Raji (cell line): ENCODE results near the gene TTC9C.
A peak's percentile ranks its signal among the peaks of the same experiment; 100 is the strongest.

Source experiments
- POLR2A ChIP-seq: IDR thresholded peaks from 2 replicates; pipeline ENCODE4 v1.6.1; 2011; ENCODE audit warnings: low read depth, low read length, control low read depth; ENCODE audit not compliant: insufficient read depth

Gene TTC9C

DNA sequence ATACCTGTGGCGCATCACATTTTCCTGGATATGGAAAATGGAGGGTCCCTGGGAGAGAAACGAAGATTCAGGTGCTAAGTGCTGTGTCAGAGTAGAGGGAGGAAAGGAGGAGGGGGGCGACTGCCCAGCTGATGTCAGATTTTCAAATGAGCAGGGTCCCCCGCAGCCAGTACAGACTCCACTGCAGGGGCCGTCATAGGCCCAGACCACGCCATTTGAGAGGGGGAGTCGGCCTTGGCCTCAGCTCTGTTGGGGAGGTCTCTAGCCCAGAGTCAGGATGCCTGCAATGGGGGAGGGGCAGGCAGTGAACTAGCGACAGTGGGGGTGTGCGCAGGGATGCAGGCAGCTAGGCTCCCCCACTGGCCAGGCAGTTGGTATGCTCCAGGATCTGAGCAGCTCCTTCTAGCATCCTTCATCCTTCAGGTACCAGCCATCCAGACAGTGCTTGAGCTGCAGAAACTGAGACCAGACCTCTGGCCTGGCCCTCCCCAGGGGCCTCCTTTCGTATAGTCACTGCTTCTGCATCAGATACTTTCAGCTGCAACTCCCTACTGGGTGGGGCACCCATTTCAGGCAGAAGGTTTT is 20.9 kb upstream of the TTC9C start, which contains the start of the genes BSCL2 and GNG3:
BSCL2 (minus strand) TSS at position 148 of the 585 bp plus-strand sequence. CDS start 229 bp downstream, outside the sequence.
GNG3 (plus strand) TSS at position 400 of the 585 bp plus-strand sequence. CDS start 620 bp downstream, outside the sequence.
- no peak for TF ChIP-seq POLR2A

DNA sequence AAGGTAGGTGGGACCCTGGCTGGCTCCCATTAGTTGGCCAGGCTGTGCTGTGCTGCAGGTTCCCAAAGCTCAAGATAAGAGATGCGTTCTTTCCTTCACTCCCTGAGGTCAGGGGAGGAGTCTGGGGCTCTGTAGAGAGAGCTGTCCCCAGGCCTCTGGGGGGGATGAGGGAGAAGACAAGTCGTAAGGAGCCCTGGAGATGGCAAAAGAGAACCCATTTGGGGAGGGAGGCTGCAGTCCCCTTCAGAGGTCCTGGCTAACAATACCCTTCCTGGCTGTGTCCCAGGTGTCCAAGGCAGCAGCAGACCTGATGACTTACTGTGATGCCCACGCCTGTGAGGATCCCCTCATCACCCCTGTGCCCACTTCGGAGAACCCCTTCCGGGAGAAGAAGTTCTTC is 19.9 kb upstream of the TTC9C start:
- TF ChIP-seq POLR2A: no peak

DNA sequence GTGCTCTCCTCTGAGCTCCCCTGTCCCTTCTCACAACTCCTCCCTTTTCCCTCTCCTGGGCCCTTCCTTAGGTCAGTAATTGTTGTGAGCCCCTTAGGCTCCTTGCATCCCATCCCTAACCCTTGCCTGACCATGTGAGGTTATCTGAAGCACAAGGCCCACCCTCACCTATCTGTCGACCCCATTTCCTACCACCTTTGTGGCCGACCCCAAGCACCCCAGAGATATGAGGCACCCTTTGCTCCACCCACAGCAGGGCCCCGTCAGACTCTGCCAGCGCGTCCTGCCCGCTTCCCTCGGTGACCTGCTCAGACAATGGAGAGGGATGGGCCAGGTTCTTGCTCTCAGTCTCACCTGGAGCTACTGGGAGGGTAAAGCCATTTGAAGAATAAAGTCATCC is 19.5 kb upstream of the TTC9C start:
- no peak for TF ChIP-seq POLR2A

DNA sequence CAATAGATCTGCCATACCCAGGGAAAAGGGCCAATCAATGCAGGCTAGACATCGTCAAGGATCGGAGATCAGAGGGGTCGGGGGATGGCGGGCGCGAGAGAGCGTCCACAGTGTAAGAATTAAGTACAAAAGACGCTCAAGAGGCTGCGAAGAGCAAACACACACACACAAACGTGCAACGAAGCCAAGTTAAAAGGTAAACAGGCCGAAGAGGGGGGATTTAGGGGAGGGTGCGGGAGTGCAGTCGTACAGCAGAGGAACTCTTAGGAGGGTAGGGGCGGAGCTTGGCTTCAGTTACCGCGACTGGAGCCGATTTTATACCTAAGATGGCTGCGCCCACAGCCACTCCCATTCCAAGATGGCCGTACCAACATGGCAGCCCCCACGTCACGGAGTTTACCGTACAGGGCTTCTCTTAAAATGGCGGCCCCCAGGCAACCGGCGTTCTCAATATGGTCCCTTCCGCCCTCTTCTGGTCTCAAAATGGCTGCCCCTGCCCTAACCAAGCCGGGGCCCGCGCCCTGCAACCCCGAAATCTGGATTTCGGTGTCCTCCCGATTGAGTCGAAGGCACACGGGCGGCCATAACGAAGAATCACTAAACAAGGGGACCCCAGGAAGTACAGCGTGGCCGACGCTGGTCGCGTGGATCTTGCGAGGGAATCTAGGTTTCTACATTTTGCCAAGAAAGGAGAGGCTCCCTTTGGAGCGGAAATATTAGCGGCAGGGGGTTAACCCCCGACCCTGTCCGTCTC is 18.9 kb upstream of the TTC9C start:
- TF ChIP-seq POLR2A: peak; percentile 87

DNA sequence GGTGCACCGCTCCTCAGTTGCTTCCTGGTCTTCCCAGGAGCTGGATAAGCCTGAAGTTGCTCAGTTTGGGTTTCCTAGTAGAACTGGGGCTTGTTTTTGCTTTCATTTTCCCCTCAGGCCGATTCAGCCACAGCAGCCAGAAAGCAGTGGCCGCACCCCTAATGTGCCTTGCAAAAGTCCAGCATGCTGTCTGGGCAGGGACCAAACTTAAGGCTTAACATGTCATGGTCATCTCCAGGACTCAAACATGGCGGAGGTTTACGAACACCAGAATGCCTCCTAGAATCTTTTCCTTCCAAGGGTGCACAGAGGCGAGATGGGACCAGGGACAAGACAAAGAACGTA is 18.3 kb upstream of the TTC9C start:
- TF ChIP-seq POLR2A: no peak

DNA sequence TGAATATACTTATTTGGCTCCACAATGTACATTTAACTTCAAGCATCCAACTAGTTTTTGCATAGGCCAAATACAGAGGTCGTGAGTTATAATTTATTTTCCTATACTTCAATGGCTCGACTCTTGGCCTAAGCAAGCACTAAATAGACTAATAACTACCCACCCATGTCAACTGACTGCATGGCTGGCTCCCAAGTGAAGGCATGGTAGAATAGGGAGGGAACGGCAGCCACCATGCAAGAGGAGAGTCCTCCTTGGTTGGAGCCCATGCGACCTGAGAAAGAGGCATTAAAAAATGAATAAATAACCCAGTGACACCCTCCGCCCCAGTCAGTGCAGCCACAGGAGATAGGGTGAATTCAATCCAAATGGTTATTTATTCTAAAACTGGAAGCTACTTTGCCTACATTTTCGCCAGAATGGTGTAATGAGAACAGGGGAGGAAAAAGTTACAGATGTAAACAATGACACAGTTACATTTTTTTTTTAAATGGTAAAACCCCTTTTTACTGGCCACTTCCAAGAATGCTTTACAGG is 15.9 kb upstream of the TTC9C start:
- no peak for TF ChIP-seq POLR2A

DNA sequence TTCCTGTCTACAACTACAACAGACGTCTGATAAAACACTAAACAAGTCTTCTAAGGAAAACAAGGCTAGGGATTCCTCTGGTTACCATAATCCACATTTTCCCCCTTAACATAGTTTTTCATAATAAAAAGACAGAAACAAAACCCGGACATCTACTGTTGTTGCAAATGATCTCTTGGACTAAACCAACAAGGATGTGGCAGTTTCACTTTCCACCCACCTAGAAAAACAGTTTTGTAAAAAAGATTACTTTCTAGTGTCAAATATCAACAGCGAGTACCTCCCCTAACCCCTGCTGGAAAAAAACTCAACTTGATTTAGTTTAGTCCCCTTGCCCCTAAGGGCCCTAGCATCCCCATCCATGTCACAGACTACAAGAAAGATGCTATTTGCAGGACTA is 15.4 kb upstream of the TTC9C start:
- TF ChIP-seq POLR2A: no peak

DNA sequence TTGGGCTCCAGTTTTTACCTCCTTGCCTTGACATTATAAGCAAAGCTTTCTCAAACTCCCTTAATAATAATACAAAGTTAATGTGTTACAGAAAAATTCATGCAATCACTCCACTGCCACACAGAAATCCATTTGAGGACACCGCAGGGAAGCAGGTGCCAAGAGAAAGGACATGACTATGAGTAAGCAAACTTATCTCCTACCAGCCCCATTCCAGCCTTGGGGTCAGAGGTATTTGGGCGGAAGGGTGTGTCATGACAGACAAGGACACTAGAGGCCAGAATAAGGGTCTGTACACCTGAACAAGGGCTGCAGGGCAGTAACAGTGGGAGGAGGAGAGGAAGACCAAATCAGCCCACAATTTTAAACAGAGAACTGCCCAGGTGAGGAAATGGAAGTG is 14.9 kb upstream of the TTC9C start:
- no peak for TF ChIP-seq POLR2A

DNA sequence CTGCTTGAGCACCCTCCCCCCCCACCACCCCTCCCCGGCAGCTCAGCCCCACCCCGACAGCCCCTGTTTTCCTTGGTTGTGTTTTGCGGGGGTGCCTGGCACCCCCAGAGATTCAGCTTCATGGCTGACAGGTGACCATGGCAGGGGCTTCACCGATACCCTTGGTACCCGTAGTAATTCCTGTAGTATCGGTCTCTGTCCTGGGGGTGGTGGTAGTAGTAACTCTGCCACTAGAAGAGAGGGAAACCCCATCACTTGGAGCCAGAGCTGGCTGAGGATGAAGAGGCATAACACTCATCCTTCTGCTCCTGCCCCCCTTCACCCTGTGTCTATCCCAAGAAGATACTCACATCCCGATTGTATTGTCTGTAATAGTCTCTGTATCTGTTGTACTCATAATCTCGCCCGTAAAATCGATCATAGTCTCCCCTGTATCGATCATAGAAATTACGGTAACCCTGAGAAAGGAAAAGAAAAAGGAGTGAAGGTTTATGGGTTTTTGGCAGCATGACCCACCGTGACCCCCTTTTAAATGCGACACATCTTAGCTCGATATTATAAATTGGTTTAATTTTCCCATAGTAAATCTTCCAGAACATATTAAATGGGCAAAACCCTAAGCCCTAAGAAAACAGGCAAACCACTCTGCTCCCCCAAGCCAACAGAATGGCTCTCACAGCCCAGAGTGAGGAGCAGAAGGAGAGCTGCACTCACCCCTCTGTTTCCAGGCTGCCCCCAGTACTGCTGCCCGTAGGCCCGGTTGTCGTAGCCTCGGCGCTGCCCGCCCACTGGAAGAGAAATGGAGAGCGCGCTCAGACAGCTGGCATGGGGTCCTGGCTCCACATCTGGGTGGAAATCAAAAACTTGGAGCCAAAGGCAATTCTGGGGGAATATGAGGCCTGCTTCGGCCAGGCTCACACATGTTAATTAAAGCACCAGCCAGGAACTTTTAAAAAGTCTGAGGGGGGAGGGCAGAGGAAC is 12.8 kb upstream of the TTC9C start:
- TF ChIP-seq POLR2A: no peak

DNA sequence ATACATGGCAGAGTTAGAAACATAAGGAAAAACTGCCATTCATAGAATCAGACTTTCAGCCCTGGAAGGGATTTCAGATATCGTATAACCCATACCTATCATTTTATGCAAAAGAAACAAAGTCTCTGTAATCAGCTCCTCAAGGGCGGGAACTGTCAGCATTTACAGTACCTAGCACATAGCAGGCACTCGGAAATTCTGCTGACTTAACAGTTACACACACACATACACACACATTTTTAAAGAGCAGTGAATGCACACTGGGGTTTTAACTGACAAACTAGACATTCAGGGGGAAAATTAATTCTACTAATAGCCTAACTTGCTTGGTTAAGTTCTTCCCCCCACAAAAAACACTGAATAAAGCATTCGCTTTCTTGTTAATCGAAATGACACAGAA is 12.1 kb upstream of the TTC9C start:
- TF ChIP-seq POLR2A: no peak

DNA sequence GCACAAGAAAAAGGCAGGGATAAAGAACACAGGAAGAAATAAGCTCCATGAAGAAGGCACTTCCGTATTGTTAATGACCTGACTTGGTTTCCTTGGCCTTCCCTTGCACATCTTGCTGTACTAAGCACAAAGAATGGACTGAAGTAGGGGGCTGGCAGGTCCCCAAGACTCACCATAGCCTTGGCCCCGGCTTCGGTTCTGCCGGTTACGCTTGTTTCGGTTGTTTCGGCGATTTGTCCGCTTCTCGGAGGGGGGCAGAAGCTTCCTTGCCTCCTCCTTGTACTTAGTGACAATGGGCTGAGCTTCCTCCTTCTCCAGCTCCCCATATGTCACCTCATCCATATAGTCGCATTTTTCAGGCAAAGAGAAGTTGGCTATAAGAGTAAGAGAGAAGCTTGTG is 11.5 kb upstream of the TTC9C start:
- TF ChIP-seq POLR2A: no peak

DNA sequence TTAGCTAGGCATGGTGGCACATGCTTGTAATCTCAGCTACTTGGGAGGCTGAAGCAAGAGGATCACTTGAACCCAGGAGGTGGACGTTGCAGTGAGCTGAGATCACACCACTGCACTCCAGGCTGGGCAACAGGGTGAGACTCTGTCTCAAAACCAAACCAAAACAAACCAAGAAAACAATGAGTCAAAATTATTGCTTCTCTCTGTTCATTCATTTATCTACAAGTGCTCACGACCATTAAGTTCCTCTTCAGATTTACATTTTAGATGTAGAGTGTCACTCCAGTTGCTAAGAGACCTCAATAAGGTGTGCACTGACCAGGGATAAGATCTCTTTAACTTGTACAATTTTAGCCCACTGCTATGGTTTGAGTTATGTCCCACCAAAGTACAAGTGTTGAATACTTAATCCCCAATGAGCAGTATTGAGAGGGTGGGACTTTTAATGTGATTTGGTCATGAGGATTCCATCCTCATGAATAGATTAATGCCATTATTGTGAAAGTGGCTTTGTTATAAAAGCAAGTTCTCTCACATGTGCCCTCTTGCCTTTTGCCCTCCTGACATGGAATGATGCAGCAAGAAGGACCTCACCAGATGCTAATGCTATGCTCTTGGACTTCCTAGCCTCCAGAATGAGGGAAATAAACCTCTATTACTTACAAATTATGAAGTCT is 8.8 kb upstream of the TTC9C start:
- TF ChIP-seq POLR2A: no peak

DNA sequence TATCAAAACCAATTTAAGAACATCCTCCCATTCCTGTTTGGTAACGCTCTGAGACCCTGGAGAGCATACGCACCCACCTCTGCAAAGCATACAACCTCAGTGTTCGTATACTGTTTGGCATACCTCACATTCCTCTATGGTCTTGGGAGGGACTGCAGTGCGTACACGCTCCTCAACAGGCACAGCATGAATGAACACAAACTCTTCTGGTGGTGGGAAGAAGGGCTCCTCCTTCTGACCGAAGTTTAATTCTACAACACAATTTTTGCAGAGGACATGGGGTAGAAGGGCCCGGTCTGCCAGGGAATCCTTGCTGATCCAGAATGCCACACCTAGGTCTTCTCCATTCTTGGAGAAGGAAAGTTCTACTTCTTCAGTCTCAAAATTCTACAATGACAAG is 6.3 kb upstream of the TTC9C start:
- no peak for TF ChIP-seq POLR2A

DNA sequence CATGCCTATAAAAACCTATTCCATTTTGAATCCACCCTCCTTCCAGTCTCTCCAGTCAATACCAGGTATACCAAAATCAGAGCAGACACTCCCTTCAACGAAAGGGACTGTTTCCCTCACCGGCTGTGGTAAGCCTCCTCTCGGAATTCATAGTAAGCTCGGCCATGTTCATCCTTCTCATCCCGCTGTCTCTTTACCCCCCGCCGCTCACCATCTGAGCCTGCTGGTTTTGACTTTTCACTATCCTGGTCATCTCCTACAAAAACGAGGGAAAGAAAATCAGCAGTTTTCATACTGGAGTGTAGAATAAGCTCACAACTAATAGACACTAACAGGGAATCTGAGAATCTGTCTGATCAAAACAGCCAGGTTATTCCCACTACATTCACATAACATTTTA is 4.1 kb upstream of the TTC9C start:
- no peak for TF ChIP-seq POLR2A

DNA sequence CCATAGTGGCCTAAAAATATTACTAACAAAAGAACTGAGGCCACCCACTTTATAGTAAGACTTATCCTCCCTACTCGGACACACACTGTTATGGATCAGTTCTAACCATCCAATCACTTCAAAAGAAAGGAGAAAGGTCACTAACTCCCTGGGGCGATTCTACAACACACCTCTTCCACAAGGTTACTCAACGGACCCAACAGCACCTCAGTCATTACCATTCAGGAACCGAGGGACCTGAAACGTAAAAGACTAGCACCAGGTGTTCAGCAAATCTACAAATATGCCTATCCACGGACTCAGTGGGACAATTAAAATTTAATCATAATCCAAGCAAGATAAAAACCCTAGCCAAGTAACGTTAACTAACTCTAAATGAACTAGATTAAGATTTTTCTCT is 2.6 kb upstream of the TTC9C start:
- TF ChIP-seq POLR2A: no peak
